HEK293T (cell line): ENCODE measurements around the gene UGCG.

Experiments
- BHLHE40 ChIP-seq: fragments of 450-650 bp; IDR thresholded peaks from 2 replicates; pipeline ENCODE4 v1.6.1; 2016; ENCODE audit warnings: mild to moderate bottlenecking, moderate library complexity, borderline replicate concordance
- FOXK2 ChIP-seq: fragments of 450-650 bp; IDR thresholded peaks from 2 replicates; pipeline ENCODE4 v1.6.1; 2016; ENCODE audit warnings: mild to moderate bottlenecking
- HDGF ChIP-seq: fragments of 450-650 bp; IDR thresholded peaks from 2 replicates; pipeline ENCODE4 v1.6.1; 2017; ENCODE audit warnings: antibody characterized with exemption, borderline replicate concordance
- SP1 ChIP-seq: fragments of 450-650 bp; IDR thresholded peaks from 2 replicates; pipeline ENCODE4 v1.6.1; 2017
- TF ChIP-seq, protein P1 (sequence below): fragments of 450-650 bp; IDR thresholded peaks from 2 replicates; pipeline ENCODE4 v1.6.1; 2016

DNA sequence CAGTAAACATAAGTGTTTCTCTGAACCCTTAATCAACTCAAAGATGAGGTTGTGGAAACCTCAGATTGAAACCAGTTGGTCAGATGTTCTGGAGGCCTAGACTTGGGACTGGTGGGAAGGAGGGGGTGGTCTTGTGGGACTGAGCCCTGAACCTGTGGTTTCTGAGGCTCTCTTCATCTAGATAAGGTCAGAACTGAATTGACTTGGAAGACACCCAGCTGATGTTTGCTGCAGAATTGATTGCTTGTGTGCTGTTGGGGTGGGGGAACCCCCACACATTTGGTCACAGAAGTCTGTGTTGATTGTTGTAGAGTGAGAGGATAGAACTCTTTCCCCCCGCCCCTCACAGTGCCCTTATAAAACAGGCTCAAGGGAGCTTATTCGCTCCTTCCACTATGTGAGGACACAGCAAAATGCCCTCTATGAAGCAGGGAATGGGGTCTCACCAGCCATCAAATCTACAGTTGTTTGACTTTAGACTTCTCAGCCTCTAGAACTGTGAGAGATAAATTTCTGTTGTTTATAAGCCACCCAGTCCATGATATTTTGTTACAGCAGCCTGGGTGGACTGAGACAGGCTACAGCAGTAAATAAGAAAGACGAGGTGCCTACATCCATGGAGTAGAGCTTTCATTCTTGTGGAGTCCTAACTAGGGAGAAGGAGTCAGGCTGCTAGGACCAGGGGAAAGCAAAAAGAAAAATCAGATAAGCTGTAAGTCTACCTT, 25.7 kb upstream of the UGCG start:
- TF ChIP-seq FOXK2 (no peak), BHLHE40 (no peak), SP1 (no peak), HDGF (no peak)
- TF ChIP-seq, protein P1, sequence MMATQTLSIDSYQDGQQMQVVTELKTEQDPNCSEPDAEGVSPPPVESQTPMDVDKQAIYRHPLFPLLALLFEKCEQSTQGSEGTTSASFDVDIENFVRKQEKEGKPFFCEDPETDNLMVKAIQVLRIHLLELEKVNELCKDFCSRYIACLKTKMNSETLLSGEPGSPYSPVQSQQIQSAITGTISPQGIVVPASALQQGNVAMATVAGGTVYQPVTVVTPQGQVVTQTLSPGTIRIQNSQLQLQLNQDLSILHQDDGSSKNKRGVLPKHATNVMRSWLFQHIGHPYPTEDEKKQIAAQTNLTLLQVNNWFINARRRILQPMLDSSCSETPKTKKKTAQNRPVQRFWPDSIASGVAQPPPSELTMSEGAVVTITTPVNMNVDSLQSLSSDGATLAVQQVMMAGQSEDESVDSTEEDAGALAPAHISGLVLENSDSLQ: no peak
